ENCODE data around the gene RABAC1. TPM values are rescaled to one million over a fixed set of nuclear protein-coding genes. Genes with fewer than 3 reads are reported as not detected.
A peak's percentile ranks its signal among the peaks of the same experiment; 100 is the strongest.

The RABAC1 gene
- total and polyA plus RNA-seq, 10 of the 15 experiments (the other 5 are each of a cell fraction or from before 2014, with no cell fraction given), result 10.9 to 115 (median 49.2) TPM

- Histone ChIP-seq H3K9ac (ENCODE audit: control insufficient read depth, insufficient read depth, low read length) (no peak overlapping the region), H3K4me2 (ENCODE audit: control insufficient read depth, insufficient read depth) (no peak overlapping the region), H3K4me3 (no peak overlapping the region), H3K36me3 (ENCODE audit: control insufficient read depth in 2 of 2, insufficient read depth in 2 of 2, low read length in 1 of 2) (no peaks in the 10 kb centered on the region), H3K27ac (ENCODE audit: control insufficient read depth, insufficient read depth) (no peak overlapping the region), H3K27me3 (replicated peaks in 1 of 2; ENCODE audit: control insufficient read depth in 2 of 2, insufficient read depth in 2 of 2, low read length in 1 of 2) (peaks cover 3 to 6% of the 10 kb centered on the region in 2 experiments; a peak in 3 of 4 replicates), H4K20me1 (ENCODE audit: control insufficient read depth, insufficient read depth) (no peaks in the 10 kb centered on the region), H3K9me3 (replicated peaks; ENCODE audit: control insufficient read depth, insufficient read depth, low read length) (no peaks in the 10 kb centered on the region; the same call in 2 of the 3 replicates), H3K79me2 (ENCODE audit: control insufficient read depth, insufficient read depth, low read length) (no peaks in the 10 kb centered on the region), H2AFZ (ENCODE audit: control insufficient read depth, low read depth, low read length) (no peak overlapping the region), H3K4me1 (ENCODE audit: control insufficient read depth, insufficient read depth, low read length) (peaks cover 2% of the 10 kb centered on the region; the same call in 1 of the 2 replicates)
- CTCF ChIA-PET, result no interaction called here
- DNase-seq (ENCODE audit: low read depth, low spot score) (no peak), ATAC-seq (no peak), FAIRE-seq (no peak)
- TF ChIP-seq ZNF217 (IDR thresholded peaks at IDR 0.05) (no peak), ZSCAN29 (IDR thresholded peaks at IDR 0.05) (no peak), RELA (IDR thresholded peaks at IDR 0.05; ENCODE audit: borderline replicate concordance, partially characterized antibody) (no peak), USF1 (IDR thresholded peaks at IDR 0.05; ENCODE audit: borderline replicate concordance, extremely low read length, insufficient read depth, low read depth, low read length) (no peak), HDGF (IDR thresholded peaks at IDR 0.05) (0 out of 2 replicates have a peak, but pooled peaks have one; percentile 37), MTA3 (IDR thresholded peaks at IDR 0.05; ENCODE audit: borderline replicate concordance, low read length) (no peak)
- in situ Hi-C loops (cut with MboI) (no loop called here), intact Hi-C loops (cut with micrococcal nuclease; ENCODE audit: unreplicated experiment) (no loop called here)
- BruUV-seq (replicated peaks), result no TSS peak
- RAD21 ChIA-PET (ENCODE audit: unreplicated experiment), result no interaction called here
- SMC1A ChIA-PET (ENCODE audit: uncharacterized antibody, unreplicated experiment), result no interaction called here
- WGBS (ENCODE audit: insufficient coverage, insufficient replicate concordance, low lambda C conversion rate, missing lambda C conversion rate), result 59% methylated on average over 5 of the region's 5 CpGs
- POLR2A ChIA-PET, result interaction anchor here (0.8 kb wide), 1 partner anchor 9 kb away, joined by 3 read pairs; no protein-coding TSS in a partner anchor
Measured at GRCh38 chr19:41918653-41919244, 40.4 kb downstream of the RABAC1 start.

GRCh38 chr19:41918095-41918494, 41.0 kb downstream of the RABAC1 start:
- Histone ChIP-seq H3K27ac (ENCODE audit: control insufficient read depth, insufficient read depth) (no peak overlapping the region), H3K79me2 (ENCODE audit: control insufficient read depth, insufficient read depth, low read length) (no peaks in the 10 kb centered on the region), H3K9me3 (replicated peaks; ENCODE audit: control insufficient read depth, insufficient read depth, low read length) (no peaks in the 10 kb centered on the region; the same call in 2 of the 3 replicates), H3K4me2 (ENCODE audit: control insufficient read depth, insufficient read depth) (no peak overlapping the region), H3K4me1 (ENCODE audit: control insufficient read depth, insufficient read depth, low read length) (peaks cover 2% of the 10 kb centered on the region; the same call in 1 of the 2 replicates), H3K9ac (ENCODE audit: control insufficient read depth, insufficient read depth, low read length) (no peak overlapping the region), H3K4me3 (no peak overlapping the region), H2AFZ (ENCODE audit: control insufficient read depth, low read depth, low read length) (no peak overlapping the region), H3K27me3 (replicated peaks in 1 of 2; ENCODE audit: control insufficient read depth in 2 of 2, insufficient read depth in 2 of 2, low read length in 1 of 2) (peaks cover 3 to 6% of the 10 kb centered on the region in 2 experiments; a peak in 3 of 4 replicates), H4K20me1 (ENCODE audit: control insufficient read depth, insufficient read depth) (no peaks in the 10 kb centered on the region), H3K36me3 (ENCODE audit: control insufficient read depth in 2 of 2, insufficient read depth in 2 of 2, low read length in 1 of 2) (no peaks in the 10 kb centered on the region)
- FAIRE-seq (no peak), ATAC-seq (no peak), DNase-seq (ENCODE audit: low read depth, low spot score) (no peak)
- in situ Hi-C loops (cut with MboI), result no loop called here
- ChIA-PET RAD21 (ENCODE audit: unreplicated experiment) (no interaction called here), CTCF (no interaction called here), POLR2A (no interaction called here), SMC1A (ENCODE audit: uncharacterized antibody, unreplicated experiment) (no interaction called here)
- no TSS peak for BruUV-seq (replicated peaks)
- TF ChIP-seq MLLT1 (IDR thresholded peaks at IDR 0.05) (0 out of 2 replicates have a peak, but pooled peaks have one; percentile 10), REST (IDR thresholded peaks at IDR 0.05; ENCODE audit: low read depth, low read length) (no peak)
- intact Hi-C loops (cut with micrococcal nuclease; ENCODE audit: unreplicated experiment), result no loop called here
- 69% methylated on average over 6 of the region's 6 CpGs for WGBS (ENCODE audit: insufficient coverage, insufficient replicate concordance, low lambda C conversion rate, missing lambda C conversion rate)
